GM18951 (cell line): ENCODE results near the gene ZNF688.
"Not testable (repeated sequence)": the region's sequence is repeated elsewhere in the genome, so short reads cannot be mapped to it uniquely, and the experiment has no call there.

Source experiments
- POLR2A ChIP-seq: IDR thresholded peaks from 4 replicates; pipeline ENCODE4 v1.6.1; 2011; ENCODE audit warnings: mild to moderate bottlenecking; ENCODE audit not compliant: insufficient read length, insufficient read depth; ENCODE audit errors: extremely low read depth
- in situ Hi-C: fragments of 300-500 bp; cut with MboI; formaldehyde crosslinking; loops from one replicate; pipeline ENCODE4 v1.12.0; 2022; ENCODE audit warnings: low sequenced_read_pairs, mixed read lengths, inconsistent platforms; ENCODE audit not compliant: unreplicated experiment

The ZNF688 gene

DNA sequence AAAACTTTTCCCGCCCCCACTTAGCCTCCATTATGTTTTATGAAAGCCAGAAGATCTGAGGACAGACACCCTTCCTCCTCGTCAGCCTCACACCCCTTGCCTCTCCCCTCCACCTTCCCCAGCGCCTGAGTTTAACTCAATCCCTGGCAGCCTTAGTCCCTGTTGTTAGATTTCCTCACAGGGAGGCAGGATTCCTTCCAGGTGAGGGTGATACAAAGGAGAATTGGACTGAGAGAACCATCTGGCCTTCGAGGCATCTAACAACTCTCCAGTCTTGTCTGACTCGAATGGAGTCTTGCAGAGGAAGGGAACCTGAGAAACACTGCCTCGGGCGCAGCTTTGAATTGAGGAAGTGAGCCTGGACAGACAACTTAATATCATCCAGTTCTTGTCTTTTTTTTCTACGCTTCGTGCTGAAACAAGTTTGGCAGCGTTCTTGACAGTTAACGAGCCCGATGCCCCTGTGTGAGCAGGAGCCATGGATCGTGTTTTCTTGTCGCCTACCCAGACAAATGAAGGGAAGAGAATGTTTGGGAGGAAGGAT, 43.8 kb downstream of the ZNF688 start:
- in situ Hi-C loops = no loop called here
- TF ChIP-seq POLR2A = no peak

GRCh38 chr16:30526823-30527634, 44.5 kb downstream of the ZNF688 start:
- in situ Hi-C loops = no loop called here
- peak; percentile 56 for TF ChIP-seq POLR2A

DNA sequence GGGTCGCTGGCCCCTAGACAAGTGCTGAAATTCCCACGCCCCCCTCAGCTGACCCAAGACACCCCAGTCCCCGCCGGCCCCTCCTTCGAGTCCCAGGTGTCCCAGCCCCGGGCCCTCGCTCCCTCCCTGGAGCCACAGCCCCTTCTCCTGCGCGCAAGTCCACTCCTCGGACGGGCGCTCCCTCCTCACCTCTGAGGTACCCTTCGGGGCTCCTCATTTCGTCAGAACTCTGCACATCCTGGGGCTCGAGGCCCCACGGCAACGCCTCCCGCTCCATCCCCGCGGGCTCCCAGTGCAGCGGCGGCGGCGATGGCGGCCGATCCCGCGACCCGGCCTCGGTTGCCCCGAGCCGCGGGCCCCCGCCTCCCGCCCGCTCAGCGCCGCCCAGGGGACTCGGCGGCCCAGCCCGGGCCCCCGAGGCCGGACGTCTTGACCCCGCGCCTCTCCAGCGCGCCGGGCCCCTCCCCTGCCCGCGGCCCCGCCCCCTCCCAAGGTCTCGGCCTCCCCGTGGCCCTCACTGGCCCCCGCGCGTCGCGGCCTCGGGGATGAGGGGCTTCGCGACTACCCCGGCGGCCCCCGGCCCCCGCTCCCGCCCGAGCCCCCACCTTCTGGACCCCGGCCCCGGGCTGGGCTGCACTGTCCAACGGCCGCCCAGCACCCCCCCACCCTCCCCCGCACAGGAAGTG, 45.2 kb downstream of the ZNF688 start, which contains the start of gene ZNF768:
ZNF768 (minus strand) TSS at position 430 of the 686 bp plus-strand sequence; CDS start at position 277, 153 bp downstream.
- peak; percentile 41 for TF ChIP-seq POLR2A
- in situ Hi-C loops = no loop called here

GRCh38 chr16:30525844-30526136, 45.7 kb downstream of the ZNF688 start:
- in situ Hi-C loops = no loop called here
- TF ChIP-seq POLR2A = no peak

- no peak for TF ChIP-seq POLR2A
- in situ Hi-C loops = no loop called here
Measured at GRCh38 chr16:30524575-30525568, 46.6 kb downstream of the ZNF688 start.

DNA sequence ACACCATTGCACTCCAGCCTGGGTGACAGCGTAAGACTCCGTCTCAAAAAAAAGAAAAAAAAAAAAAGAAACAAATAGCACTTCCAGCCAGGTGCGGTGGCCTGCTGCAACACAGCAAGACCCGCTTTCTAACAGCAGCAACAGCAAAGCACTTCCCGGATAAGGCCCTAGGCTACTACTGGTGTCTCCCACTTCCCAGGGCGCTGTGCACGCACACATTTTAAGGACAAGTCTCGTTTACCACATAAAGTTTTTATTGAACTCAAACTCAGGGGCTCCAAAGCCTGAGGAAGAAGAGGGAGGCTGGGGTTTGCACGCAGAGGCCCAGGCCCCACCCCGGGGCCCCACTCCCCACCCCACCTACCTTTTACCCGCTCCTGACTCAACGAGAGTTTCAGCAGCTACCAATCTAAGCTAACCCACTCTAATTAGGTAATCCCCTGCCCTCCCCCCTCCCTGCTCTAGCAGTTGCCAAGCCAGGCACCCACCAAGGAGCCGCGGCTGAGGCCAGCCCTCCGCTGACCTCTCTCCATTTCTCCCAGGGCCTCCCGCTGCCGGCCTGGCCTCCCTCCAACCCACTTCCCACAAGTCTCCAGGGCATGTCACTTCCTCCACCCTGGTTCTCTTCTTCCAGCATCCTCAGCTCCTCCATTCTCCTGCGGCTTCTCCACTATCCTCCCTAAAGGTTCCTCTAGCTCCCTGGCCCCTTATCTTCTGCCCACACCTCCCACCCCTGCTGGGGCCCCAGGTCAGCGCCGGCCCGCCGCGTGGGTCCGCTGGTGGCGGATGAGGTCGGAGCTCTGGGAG, 47.5 kb downstream of the ZNF688 start:
- no peak for TF ChIP-seq POLR2A
- in situ Hi-C loops = no loop called here

DNA sequence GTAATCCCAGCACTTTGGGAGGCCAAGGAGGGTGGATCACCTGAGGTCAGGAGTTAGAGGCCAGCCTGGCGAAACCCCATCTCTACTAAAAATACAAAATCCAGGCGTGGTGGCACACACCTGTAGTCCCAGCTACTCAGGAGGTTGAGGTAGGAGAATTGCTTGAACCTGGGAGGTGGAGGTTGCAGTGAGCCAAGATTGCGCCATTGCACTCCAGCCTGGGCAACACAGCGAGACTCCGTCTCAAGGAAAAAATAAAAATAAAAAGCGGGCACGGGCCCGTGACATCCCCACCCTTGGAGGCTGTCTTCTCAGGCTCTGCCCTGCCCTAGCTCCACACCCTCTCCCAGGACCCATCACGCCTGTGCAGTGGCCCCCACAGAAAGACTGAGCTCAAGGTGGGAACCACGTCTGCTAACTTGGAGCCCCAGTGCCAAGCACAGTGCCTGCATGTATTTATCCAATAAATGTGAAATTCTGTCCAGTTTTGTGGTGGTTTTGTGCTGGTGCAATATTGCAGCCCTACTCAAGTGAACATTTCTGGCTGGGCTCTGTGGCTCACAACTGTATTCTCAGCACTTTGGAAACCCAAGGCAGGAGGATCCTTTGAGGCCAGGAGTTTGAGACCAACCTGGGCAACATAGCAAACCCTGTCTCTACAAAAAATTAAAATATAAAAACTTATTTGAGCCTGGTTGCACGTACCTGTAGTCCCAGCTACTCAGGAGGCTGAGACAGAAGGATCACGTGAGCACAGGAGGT, 48.6 kb downstream of the ZNF688 start:
- in situ Hi-C loops = not testable (repeated sequence)

GRCh38 chr16:30521873-30522641, 49.5 kb downstream of the ZNF688 start:
- no peak for TF ChIP-seq POLR2A
- in situ Hi-C loops = no loop called here

- no peak for TF ChIP-seq POLR2A
- in situ Hi-C loops = no loop called here
Measured at GRCh38 chr16:30521476-30521872, 50.0 kb downstream of the ZNF688 start.
